Endometrial microvascular endothelial cells (primary cell): Measurements from ENCODE around the gene ABHD6. TPM values are rescaled to one million over a fixed set of nuclear protein-coding genes. Genes with fewer than 3 reads are reported as not detected.
"Not testable (repeated sequence)": the region's sequence is repeated elsewhere in the genome, so short reads cannot be mapped to it uniquely, and the experiment has no call there.

Source experiments
- in situ Hi-C: cut with HindIII; loops from 2 replicates; pipeline ENCODE4 v1.10.0; 2017; ENCODE audit warnings: low sequenced_read_pairs, low pct_unique_long_range_greater_than_20kb; ENCODE audit errors: inconsistent ontology term
- total RNA-seq: library from RNA; depleted of rRNA; stranded (reverse); fragments of >200 nt; gene quantifications from one replicate; pipeline ENCODE4 v1.2.3, GENCODE V29; 2015; ENCODE audit errors: inconsistent ontology term

ABHD6 gene
- total RNA-seq, 1 donor from 2014 or later = 7.5 TPM

- in situ Hi-C loops = no loop called here
These were observed 94.1 kb downstream of the ABHD6 start for GRCh38 chr3:58331593-58332152.

- in situ Hi-C loops = no loop called here
These were observed 95.1 kb downstream of the ABHD6 start, which contains the start of gene PXK for GRCh38 chr3:58332575-58333188. PXK (plus strand) TSS chr3:58332892; CDS start chr3:58332989, 97 bp downstream.

- in situ Hi-C loops = no loop called here
These were observed 95.8 kb downstream of the ABHD6 start for GRCh38 chr3:58333206-58334012.

- in situ Hi-C loops = no loop called here
These were observed 96.4 kb downstream of the ABHD6 start for GRCh38 chr3:58334013-58334321.

GRCh38 chr3:58334506-58334884, 96.9 kb downstream of the ABHD6 start:
- in situ Hi-C loops = no loop called here

- in situ Hi-C loops = no loop called here
These were observed 98.0 kb downstream of the ABHD6 start for GRCh38 chr3:58335652-58335947.

- in situ Hi-C loops = no loop called here
These were observed 98.7 kb downstream of the ABHD6 start for GRCh38 chr3:58336135-58336882.

GRCh38 chr3:58337190-58337589, 99.6 kb downstream of the ABHD6 start:
- in situ Hi-C loops = no loop called here

- in situ Hi-C loops = not testable (repeated sequence)
These were observed 101.6 kb downstream of the ABHD6 start for GRCh38 chr3:58339146-58339545.

GRCh38 chr3:58340594-58341244, 103.1 kb downstream of the ABHD6 start:
- in situ Hi-C loops = no loop called here

GRCh38 chr3:58341376-58341775, 103.8 kb downstream of the ABHD6 start:
- in situ Hi-C loops = no loop called here

- in situ Hi-C loops = no loop called here
These were observed 105.1 kb downstream of the ABHD6 start for GRCh38 chr3:58342676-58343075.

Other genes starting within 250 kb of the ABHD6 start
- 503 TPM for gene FLNB, start 229.4 kb upstream of the ABHD6 start, total RNA-seq
- gene DNASE1L3, start 26.8 kb upstream of the ABHD6 start, total RNA-seq = not detected
- gene RPP14, start 68.5 kb downstream of the ABHD6 start, total RNA-seq = 18.2 TPM
- gene HTD2, start 68.7 kb downstream of the ABHD6 start, total RNA-seq = 20.7 TPM
- 16.0 TPM for gene PXK, start 95.1 kb downstream of the ABHD6 start, total RNA-seq
- 98.7 TPM for gene PDHB, start 196.0 kb downstream of the ABHD6 start, total RNA-seq